ENCODE data around the gene GALNTL6.

Gene GALNTL6

GRCh38 chr4:172009446-172010230 is 196.4 kb downstream of the GALNTL6 start:
- no peak for DNase-seq

DNA sequence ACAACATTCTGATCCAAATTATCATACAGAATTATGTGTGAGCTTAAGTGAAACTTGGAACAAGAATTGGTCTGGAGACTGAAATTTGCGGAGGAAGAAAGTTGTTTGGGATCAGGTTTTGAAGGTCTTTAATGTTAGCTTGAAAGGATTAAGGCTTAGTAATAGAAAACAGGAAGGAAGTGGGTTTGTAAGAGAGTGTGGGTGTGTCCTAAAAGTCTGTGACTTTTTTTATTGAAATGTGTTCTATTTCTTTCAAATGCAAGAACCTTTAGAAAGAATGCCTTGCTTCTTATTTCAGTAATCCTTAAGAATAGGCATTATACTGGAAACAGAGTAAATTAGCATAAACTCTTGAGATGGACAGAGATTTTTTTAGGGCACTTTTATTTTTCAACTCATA is 198.0 kb downstream of the GALNTL6 start:
- no peak for DNase-seq

- no peak for DNase-seq
Observed at GRCh38 chr4:172018358-172018757, 205.2 kb downstream of the GALNTL6 start.

DNA sequence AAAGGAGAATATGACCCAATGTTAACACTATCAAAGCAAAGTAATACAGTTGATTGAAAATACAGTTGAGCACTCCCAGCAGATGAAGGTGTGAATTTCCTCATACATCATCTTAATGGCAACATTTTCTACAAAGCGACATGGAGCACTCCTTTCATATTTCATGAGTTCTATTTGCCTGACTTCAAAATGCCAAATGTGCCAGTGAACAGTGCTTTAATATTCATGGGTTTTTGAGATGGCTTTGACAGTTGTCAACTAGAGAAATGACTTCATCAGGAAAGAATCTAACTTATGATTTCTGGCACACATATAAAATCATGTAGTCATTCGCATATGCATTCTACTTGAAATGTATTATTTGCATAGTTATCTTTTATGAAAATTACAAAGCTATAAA is 222.4 kb downstream of the GALNTL6 start:
- no peak for DNase-seq

- DNase-seq, result no peak
Observed at GRCh38 chr4:172040766-172041165, 227.6 kb downstream of the GALNTL6 start.

DNA sequence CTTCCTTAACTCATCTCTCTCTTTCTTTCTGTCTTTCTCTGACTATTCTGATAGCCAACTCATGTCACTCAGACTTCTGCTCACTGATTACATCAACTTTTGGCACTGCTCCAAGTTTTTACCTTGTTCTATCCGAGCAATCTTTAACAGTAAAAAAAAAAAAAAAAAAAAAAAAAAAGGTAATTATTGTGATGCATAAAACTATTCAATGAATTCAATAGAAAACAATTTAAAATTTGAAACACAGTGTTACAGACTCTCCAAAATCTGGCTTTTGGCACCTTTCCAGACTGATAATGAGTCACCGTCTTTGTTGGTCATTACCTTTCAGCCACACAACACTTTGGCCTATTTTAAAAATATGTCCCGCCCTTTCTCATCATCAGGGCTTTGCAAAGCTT is 229.5 kb downstream of the GALNTL6 start:
- no peak for DNase-seq

DNA sequence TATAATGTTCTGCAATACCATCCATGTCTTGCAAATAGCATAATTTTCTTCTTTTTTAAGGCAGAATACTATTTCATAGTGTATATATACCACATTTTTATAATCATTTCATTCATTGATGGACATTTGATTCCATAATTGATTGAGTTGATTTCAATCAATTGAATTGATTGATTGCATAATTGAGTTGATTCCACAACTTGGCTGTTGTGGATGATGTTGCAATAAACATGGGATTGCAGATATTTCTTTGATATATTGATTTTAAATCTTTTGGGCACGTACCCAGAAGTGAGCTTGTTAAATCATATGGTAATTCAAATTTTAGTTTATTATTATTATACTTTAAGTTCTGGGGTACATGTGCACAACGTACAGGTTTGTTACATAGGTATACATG is 232.8 kb downstream of the GALNTL6 start:
- DNase-seq, result no peak

DNA sequence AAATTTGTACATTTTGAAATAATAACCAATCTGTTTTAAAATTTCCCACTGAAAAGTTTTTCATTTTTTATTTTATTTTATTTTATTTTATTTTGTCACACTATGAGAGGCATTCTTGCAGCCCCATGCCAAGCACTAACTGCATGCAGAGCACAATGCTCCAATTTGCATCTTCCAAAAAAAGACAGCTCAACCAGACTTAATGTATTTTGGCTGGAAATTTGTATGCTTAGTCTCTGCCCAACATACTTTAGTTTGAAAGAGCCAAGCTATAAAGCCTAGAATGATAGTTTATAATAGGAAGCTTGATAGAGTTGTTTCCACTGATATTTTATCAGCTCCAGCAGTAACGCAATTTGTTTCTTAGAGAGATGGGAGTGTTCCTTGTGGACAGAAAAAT is 235.5 kb downstream of the GALNTL6 start:
- DNase-seq, result no peak

DNA sequence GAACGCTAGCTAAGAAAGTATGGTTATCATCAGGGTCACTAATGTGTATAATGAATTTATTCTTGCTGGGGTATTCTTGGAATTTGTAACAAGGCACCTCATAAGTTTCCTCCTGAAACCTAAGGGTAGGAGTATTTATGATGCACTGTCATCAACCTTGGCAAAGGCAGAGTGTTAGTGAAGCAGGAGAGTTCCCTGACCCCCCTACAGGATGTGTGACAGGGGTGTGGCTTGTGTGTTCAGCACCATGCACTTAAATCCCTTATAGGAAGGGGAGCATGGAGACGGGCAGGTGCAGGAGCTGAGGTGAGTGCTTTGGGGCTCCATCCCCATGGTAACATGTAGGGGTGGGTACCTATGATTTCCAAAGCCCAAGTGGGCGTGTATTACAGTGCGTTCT is 237.7 kb downstream of the GALNTL6 start:
- no peak for DNase-seq

GRCh38 chr4:172055046-172055445 is 241.8 kb downstream of the GALNTL6 start:
- DNase-seq, result no peak

DNA sequence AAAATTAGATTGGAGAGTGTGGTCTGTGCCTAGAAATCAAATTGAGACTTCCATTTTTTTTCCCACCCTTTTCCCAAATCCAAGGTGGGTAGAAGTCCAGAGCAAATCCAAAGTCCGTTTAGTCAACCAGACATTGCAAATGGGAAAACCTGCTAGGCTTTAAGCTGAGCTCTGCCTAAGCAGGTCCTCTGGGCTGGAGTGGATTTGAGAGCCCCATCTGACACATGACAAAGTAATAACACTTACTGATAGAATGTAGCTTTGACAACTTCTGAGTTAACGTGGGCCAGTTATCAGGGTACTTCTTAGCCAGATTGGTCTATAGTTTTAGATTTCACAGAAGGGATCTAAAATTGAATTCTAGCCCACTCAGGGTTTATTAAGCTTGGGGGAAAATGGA is 242.3 kb downstream of the GALNTL6 start:
- no peak for DNase-seq

GRCh38 chr4:172061204-172061603 is 248.0 kb downstream of the GALNTL6 start:
- DNase-seq, result no peak

DNA sequence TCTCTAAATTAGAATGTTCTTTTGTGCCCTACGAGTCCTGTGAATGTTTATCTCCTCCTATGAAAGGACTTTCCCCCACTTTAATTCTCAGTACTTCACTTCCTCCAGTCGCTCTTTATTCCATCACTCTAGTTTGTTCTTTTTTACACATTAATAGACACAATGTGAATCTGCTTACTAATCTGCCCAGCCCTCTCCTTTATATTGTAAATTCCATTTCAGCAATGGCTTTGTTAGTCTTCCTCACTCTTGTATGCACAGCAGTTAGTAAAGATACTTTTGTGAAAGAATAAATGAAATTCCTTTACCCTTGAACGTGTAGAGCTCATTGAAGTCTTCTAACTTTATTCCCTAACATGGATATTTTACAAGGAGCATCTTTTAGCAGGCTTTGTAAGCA is 255.3 kb downstream of the GALNTL6 start:
- no peak for DNase-seq

DNA sequence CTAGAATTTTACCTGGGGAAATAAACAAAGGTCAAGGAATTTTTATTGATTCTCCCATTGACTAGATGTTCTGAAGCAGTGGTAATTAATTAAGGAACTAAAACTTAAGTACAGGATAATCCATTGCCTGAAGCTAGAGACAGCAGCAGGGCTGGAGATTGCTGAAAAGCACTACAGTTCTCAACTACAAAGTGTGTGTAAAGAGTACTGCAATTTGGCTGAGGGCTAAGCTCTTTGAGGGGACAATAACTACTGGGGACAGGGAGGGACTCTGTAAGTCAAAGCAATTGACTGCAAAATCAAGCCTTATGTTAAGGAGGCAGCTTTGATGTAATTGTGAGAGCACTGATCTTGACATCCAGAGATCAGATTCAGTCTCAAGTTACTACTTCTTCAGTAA is 260.4 kb downstream of the GALNTL6 start:
- DNase-seq, result no peak

- no peak for DNase-seq
Observed at GRCh38 chr4:172083272-172083671, 270.1 kb downstream of the GALNTL6 start.

- no peak for DNase-seq
Observed at GRCh38 chr4:172088556-172088955, 275.4 kb downstream of the GALNTL6 start.

- no peak for DNase-seq
Observed at GRCh38 chr4:172095161-172095560, 282.0 kb downstream of the GALNTL6 start.

DNA sequence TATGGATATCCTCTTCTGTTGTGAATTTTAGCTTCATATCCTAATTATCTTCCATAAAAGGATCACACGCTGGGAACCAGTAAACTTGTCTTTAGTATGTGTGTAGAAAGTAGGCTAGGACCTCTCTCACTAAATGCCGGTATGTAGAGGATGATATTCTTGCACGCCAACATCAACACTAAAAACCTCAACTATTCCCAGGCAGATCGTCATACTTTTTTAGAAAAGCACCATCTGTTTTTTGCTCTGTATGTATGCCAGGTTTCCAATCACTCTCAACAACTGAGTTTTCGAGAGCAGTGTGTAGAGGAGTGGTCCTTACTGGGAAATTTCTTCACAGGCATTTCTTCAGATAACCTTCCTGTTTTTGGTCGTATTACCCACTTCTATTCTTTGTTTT is 283.6 kb downstream of the GALNTL6 start:
- no peak for DNase-seq

GRCh38 chr4:172099376-172099775 is 286.2 kb downstream of the GALNTL6 start:
- no peak for DNase-seq

GRCh38 chr4:172103456-172103855 is 290.3 kb downstream of the GALNTL6 start:
- DNase-seq, result no peak

DNA sequence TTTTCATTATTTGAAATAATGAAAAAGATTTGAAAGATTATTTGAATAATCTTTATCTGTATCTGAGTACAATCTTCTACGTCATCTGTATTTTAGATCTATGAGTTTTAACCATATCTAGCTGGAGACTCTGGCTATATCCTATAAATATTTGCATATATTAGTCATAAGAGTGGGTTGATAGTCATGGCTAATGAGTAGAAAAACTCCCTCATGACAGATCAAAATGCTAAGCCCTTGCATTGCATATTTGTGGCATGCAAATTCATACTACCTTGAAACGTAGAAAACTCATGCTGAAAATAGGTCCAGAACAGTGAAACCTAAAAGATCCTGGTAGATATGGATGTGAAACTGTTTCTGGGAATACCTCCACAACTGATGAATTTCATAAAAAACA is 291.3 kb downstream of the GALNTL6 start:
- DNase-seq, result no peak

GRCh38 chr4:172105918-172106317 is 292.7 kb downstream of the GALNTL6 start:
- DNase-seq, result no peak

DNA sequence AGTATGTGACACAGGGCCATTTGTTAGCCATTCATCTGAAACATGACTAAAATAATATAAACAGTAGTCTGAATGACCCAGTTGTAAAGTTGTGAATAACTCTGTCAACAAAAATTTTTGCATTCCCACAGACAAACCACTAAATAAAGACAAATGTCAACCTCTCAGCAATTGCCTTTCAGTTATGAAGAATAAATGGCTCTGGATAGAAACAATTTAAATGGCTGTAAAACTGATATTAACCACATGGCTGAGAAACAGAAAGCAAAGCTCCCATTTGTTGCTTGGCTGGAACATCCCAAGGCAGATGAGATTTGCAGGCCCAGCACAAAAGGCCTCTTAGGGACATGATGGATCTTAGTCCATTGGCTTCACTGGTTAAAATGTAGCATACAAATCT is 296.3 kb downstream of the GALNTL6 start:
- DNase-seq, result no peak

- no peak for DNase-seq
Observed at GRCh38 chr4:172124656-172125308, 311.6 kb downstream of the GALNTL6 start.

GRCh38 chr4:172125443-172125842 is 312.2 kb downstream of the GALNTL6 start:
- no peak for DNase-seq

All from HCEC 1CT (cell line).